H1 (cell line): Measurements from ENCODE around the gene SFXN4. TPM values are rescaled to one million over a fixed set of nuclear protein-coding genes. Genes with fewer than 3 reads are reported as not detected.

Experiments used
- CTCF ChIA-PET: fragments of 300-600 bp; sonication (Branson Sonifier 250); formaldehyde crosslinking; loops from one replicate; lab custom pipeline; 2021; ENCODE audit not compliant: partially characterized antibody; lab: Charles Lee
- POLR2A ChIA-PET: fragments of 300-600 bp; sonication (Branson Sonifier 250); formaldehyde crosslinking; loops from one replicate; lab custom pipeline; 2021; ENCODE audit warnings: inconsistent platforms; ENCODE audit not compliant: partially characterized antibody; lab: Charles Lee
- DNase-seq, 2 experiments: peaks; one replicate each; pipeline versions ENCODE4 v3.0.0 to v3.0.0-alpha.2; 2010 to 2022; ENCODE audit warnings: low spot score in 2 of 2, low read depth in 1 of 2, mixed read lengths in 1 of 2
- FAIRE-seq: peaks from 2 replicates; lab custom pipeline; 2011; peaks lifted over from hg19 to GRCh38; lab: Jason Lieb, UNC
- H2AFZ ChIP-seq: 2 replicates; pipeline ENCODE4 v1.8.1; 2012; ENCODE audit warnings: low read length, inconsistent platforms
- H2AK5ac ChIP-seq: 2 replicates; pipeline ENCODE4 v1.6.1; 2013; ENCODE audit warnings: low read depth, low read length
- H2BK120ac ChIP-seq: replicated peaks from 2 replicates; pipeline ENCODE3; 2013; ENCODE audit warnings: low read depth, low read length, inconsistent platforms
- H2BK12ac ChIP-seq: 2 replicates; pipeline ENCODE4 v1.6.1; 2013; ENCODE audit warnings: low read depth, low read length
- H2BK15ac ChIP-seq: 2 replicates; pipeline ENCODE4 v1.6.1; 2013; ENCODE audit warnings: low read length
- H2BK20ac ChIP-seq: 2 replicates; pipeline ENCODE4 v1.6.1; 2013; ENCODE audit warnings: low read length
- H2BK5ac ChIP-seq: 2 replicates; pipeline ENCODE4 v1.6.1; 2013; ENCODE audit warnings: low read depth, low read length
- H3K14ac ChIP-seq: 2 replicates; pipeline ENCODE4 v1.6.1; 2013; ENCODE audit warnings: inconsistent platforms; ENCODE audit not compliant: insufficient read length
- H3K18ac ChIP-seq: 2 replicates; pipeline ENCODE4 v1.6.1; 2013; ENCODE audit warnings: low read length; ENCODE audit errors: extremely low read depth
- H3K23ac ChIP-seq: 2 replicates; pipeline ENCODE4 v1.6.1; 2013; ENCODE audit warnings: inconsistent platforms; ENCODE audit not compliant: insufficient read length
- H3K23me2 ChIP-seq: 2 replicates; pipeline ENCODE4 v1.6.1; 2013; ENCODE audit warnings: low read depth, low read length
- H3K27ac ChIP-seq: 2 replicates; pipeline ENCODE4 v1.6.1; 2011; ENCODE audit warnings: low read depth, low read length, inconsistent platforms
- H3K27me3 ChIP-seq, 4 experiments: replicated peaks in 1 of 4; 1 replicate in 1 of 4; 2 replicates in 3 of 4; pipeline versions ENCODE4 v1.6.1 to v1.8.1; 2011 to 2013; ENCODE audit warnings: low read length in 3 of 4, mild to moderate bottlenecking in 3 of 4, inconsistent platforms in 2 of 4, mixed read lengths in 2 of 4, moderate library complexity in 1 of 4; ENCODE audit not compliant: control insufficient read depth in 3 of 4, insufficient read depth in 3 of 4; ENCODE audit errors: extremely low read depth in 1 of 4
- H3K36me3 ChIP-seq, 4 experiments: 2 replicates each; pipeline versions ENCODE4 v1.6.1 to v1.8.1; 2011 to 2013; ENCODE audit warnings: mild to moderate bottlenecking in 4 of 4, low read length in 3 of 4, moderate library complexity in 2 of 4, control low read depth in 1 of 4, inconsistent platforms in 1 of 4; ENCODE audit not compliant: insufficient read depth in 4 of 4, control insufficient read depth in 2 of 4
- H3K4ac ChIP-seq: replicated peaks from 2 replicates; pipeline ENCODE3; 2013; ENCODE audit warnings: low read length, low read depth, mixed read lengths, inconsistent platforms; ENCODE audit not compliant: insufficient read length
- H3K4me1 ChIP-seq, 4 experiments: replicated peaks in 1 of 4; 1 replicate in 1 of 4; 2 replicates in 3 of 4; pipeline versions ENCODE4 v1.6.1 to v1.8.1; 2011 to 2013; ENCODE audit warnings: low read length in 3 of 4, inconsistent platforms in 2 of 4, mixed read lengths in 1 of 4; ENCODE audit not compliant: insufficient read depth in 4 of 4, control insufficient read depth in 3 of 4
- H3K4me2 ChIP-seq, 2 experiments: 2 replicates each; pipeline versions ENCODE4 v1.6.1 to v1.8.1; 2011 to 2013; ENCODE audit warnings: low read depth in 2 of 2, low read length in 2 of 2, control low read depth in 1 of 2, inconsistent platforms in 1 of 2, mild to moderate bottlenecking in 1 of 2; ENCODE audit not compliant: insufficient read depth in 1 of 2
- H3K4me3 ChIP-seq, 4 experiments: fragments of 200-600, 300-600 bp in 1 of 4; sonication (generic), shearing (Covaris generic), sonication (Bioruptor Twin) in 1 of 4; 2 replicates each; pipeline versions ENCODE4 v1.5.1 to v1.8.1; 2011 to 2016; ENCODE audit warnings: low read length in 4 of 4, low read depth in 3 of 4, control low read depth in 2 of 4, inconsistent platforms in 2 of 4, mild to moderate bottlenecking in 2 of 4, mixed read lengths in 1 of 4, moderate library complexity in 1 of 4; ENCODE audit not compliant: insufficient read depth in 2 of 4; ENCODE audit errors: extremely low read depth in 1 of 4
- H3K56ac ChIP-seq: replicated peaks from 2 replicates; pipeline ENCODE3; 2013; ENCODE audit warnings: low read depth, mild to moderate bottlenecking, mixed read lengths, low read length, inconsistent platforms; ENCODE audit not compliant: insufficient read length
- H3K79me1 ChIP-seq: 2 replicates; pipeline ENCODE4 v1.6.1; 2013; ENCODE audit warnings: low read depth, low read length, control low read depth
- H3K79me2 ChIP-seq, 2 experiments: 2 replicates each; pipeline versions ENCODE4 v1.6.1 to v1.8.1; 2012 to 2013; ENCODE audit warnings: low read length in 2 of 2, mild to moderate bottlenecking in 2 of 2, inconsistent platforms in 1 of 2; ENCODE audit not compliant: insufficient read depth in 2 of 2, control insufficient read depth in 1 of 2
- H3K9ac ChIP-seq, 4 experiments: replicated peaks in 1 of 4; 1 replicate in 1 of 4; 2 replicates in 3 of 4; pipeline versions ENCODE4 v1.6.1 to v1.8.1; 2011 to 2013; ENCODE audit warnings: low read depth in 3 of 4, low read length in 3 of 4, control low read depth in 2 of 4, mild to moderate bottlenecking in 2 of 4, moderate library complexity in 2 of 4, inconsistent platforms in 1 of 4; ENCODE audit errors: extremely low read depth in 1 of 4
- H3K9me3 ChIP-seq, 2 experiments: 2 replicates each; pipeline versions ENCODE4 v1.6.1 to v1.8.1; 2012 to 2013; ENCODE audit warnings: mild to moderate bottlenecking in 2 of 2, moderate library complexity in 2 of 2, control low read depth in 1 of 2, inconsistent platforms in 1 of 2, low read depth in 1 of 2, low read length in 1 of 2, mixed read lengths in 1 of 2; ENCODE audit not compliant: insufficient read depth in 2 of 2
- H4K20me1 ChIP-seq, 2 experiments: replicated peaks in 1 of 2; 2 replicates each; pipeline versions ENCODE3 to v1.8.1; 2011 to 2013; ENCODE audit warnings: inconsistent platforms in 2 of 2, low read length in 2 of 2, mild to moderate bottlenecking in 1 of 2; ENCODE audit not compliant: insufficient read depth in 2 of 2, control insufficient read depth in 1 of 2
- H4K5ac ChIP-seq: 2 replicates; pipeline ENCODE4 v1.6.1; 2013; ENCODE audit warnings: low read length, low read depth, mixed read lengths, inconsistent platforms; ENCODE audit not compliant: insufficient read length
- H4K8ac ChIP-seq: 2 replicates; pipeline ENCODE4 v1.8.0; 2013; ENCODE audit warnings: mild to moderate bottlenecking, moderate library complexity, low read length, inconsistent platforms; ENCODE audit not compliant: insufficient read depth; ENCODE audit errors: extremely low read depth
- H4K91ac ChIP-seq: replicated peaks from 2 replicates; pipeline ENCODE3; 2013; ENCODE audit warnings: low read length, mixed read lengths, inconsistent platforms; ENCODE audit not compliant: insufficient read length
- RXRA ChIP-seq: IDR thresholded peaks from 2 replicates; pipeline ENCODE4 v1.6.1; 2011; ENCODE audit warnings: low read depth, mild to moderate bottlenecking, low read length, moderate library complexity; ENCODE audit not compliant: insufficient read depth
- YY1 ChIP-seq: IDR thresholded peaks from 2 replicates; pipeline ENCODE4 v1.6.1; 2011; ENCODE audit warnings: low read depth, mild to moderate bottlenecking, low read length
- WGBS, 2 experiments: shearing (Covaris generic) in 1 of 2; methylation state at CpG; one replicate each; pipeline versions ENCODE4 v1.1.6 to v1.1.7; 2013 to 2015; ENCODE audit warnings: low lambda C conversion rate in 2 of 2, mixed read lengths in 2 of 2, inconsistent platforms in 1 of 2, low coverage in 1 of 2, missing lambda C conversion rate in 1 of 2; ENCODE audit not compliant: insufficient replicate concordance in 2 of 2, insufficient coverage in 1 of 2, insufficient read length in 1 of 2; ENCODE audit errors: extremely low coverage in 1 of 2, missing lambda C conversion rate in 1 of 2; 5-methylcytosine and 5-hydroxymethylcytosine counted together
- polyA plus RNA-seq, 7 experiments: library from polyadenylated mRNA; depleted of rRNA in 3 of 7; stranded (reverse) in 5 of 7; unstranded in 2 of 7; fragments of >200 nt in 5 of 7; fragments of 200-250 nt in 2 of 7; gene quantifications; 1 replicate in 5 of 7; 2 replicates in 1 of 7; 4 replicates in 1 of 7; pipeline versions ENCODE4 v1.2.1 to v1.2.3, GENCODE V29; 2011 to 2013; ENCODE audit warnings: missing spikeins in 2 of 7, mixed read lengths in 2 of 7
- total RNA-seq: library from RNA; stranded (reverse); fragmentation: NEBNext Ultra II Directional; extraction: Animal tissue kit (Norgen Biotek cat#: 25700); gene quantifications from 2 replicates; pipeline ENCODE4 v1.2.1, GENCODE V29; 2021

SFXN4 gene
- total and polyA plus RNA-seq, 2 of the 8 experiments (the other 6 are each of a cell fraction or from before 2014, with no cell fraction given), result 15.4 to 21.6 TPM

DNA sequence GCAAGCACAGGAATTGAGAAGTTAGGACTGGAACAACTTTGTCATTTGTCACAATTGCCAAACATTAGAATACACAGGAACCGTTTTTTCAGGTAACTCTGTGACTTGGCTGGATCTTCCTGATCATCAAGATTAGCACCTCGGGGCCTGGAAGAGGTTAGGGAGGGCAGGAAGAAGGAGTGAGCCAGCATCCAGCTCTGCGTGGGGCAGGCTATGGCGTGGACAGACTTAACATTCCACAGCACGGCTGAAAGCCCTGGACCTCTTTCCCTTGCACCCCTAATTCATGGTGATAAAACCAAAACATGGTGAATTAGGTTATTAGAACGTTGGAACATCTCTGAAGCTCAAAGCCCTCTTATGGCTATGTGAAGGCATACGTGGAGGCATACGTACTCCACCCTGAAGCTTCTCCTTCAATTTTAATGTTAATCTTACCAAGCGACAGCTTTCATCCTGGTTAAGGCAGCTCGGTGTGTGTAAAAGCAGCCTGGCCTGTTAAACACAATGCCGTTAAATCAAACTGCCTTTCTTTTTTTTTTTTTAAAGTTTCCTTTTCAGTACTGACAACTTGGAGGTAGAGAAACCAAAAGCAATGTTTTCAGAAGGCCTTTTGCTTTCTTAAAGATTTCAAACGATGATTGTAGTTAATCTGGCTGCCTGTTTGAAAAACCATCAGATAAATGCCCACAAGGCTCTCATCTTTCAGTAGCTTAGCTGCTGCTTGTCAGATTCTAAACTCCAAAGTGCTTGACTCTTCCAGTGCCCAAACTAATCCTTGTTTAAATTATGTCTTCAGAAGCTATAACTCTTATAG is 46.3 kb upstream of the SFXN4 start:
- no peak overlapping the region for H3K23ac ChIP-seq
- TF ChIP-seq RXRA (no peak), YY1 (no peak)
- H3K79me1 ChIP-seq, result no peaks in the 10 kb centered on the region
- CTCF ChIA-PET, result interaction anchor here (0.7 to 3.2 kb wide), 12 partner anchors 10 to 234 kb away, joined by 3 to 19 read pairs (median 4); no protein-coding TSS in a partner anchor
- no peak overlapping the region for H3K18ac ChIP-seq
- FAIRE-seq, result no peak
- H2BK20ac ChIP-seq, result no peak overlapping the region
- H3K14ac ChIP-seq, result no peak overlapping the region
- POLR2A ChIA-PET, result no interaction called here
- H3K4ac ChIP-seq, result no peak overlapping the region
- no peaks in the 10 kb centered on the region for H3K36me3 ChIP-seq
- WGBS, 2 experiments, result 58% methylated on average over 12 of the region's 12 CpGs; no CpG with 5 or more reads in 1 of the 2 experiments
- no peak overlapping the region for H3K9ac ChIP-seq
- H2AK5ac ChIP-seq, result no peak overlapping the region
- no peak overlapping the region for H2BK5ac ChIP-seq
- H3K4me2 ChIP-seq, result no peak overlapping the region; a peak in 1 of 4 replicates
- H2BK15ac ChIP-seq, result no peak overlapping the region
- H2AFZ ChIP-seq, result no peak overlapping the region
- no peak overlapping the region for H3K56ac ChIP-seq
- DNase-seq, result no peak
- H3K4me1 ChIP-seq, result peaks cover 3 to 8% (median 6%) of the 10 kb centered on the region in 4 experiments
- no peak overlapping the region for H4K5ac ChIP-seq
- H4K20me1 ChIP-seq, result peaks cover 0 to 5% of the 10 kb centered on the region in 2 experiments
- H2BK12ac ChIP-seq, result no peak overlapping the region
- H3K27me3 ChIP-seq, result peaks cover 5 to 19% (median 14%) of the 10 kb centered on the region in 4 experiments
- no peaks in the 10 kb centered on the region for H3K9me3 ChIP-seq
- no peak overlapping the region for H4K91ac ChIP-seq
- no peak overlapping the region for H4K8ac ChIP-seq
- no peak overlapping the region for H3K4me3 ChIP-seq
- H3K27ac ChIP-seq, result no peak overlapping the region
- H2BK120ac ChIP-seq, result no peak overlapping the region
- H3K79me2 ChIP-seq, result no peaks in the 10 kb centered on the region
- H3K23me2 ChIP-seq, result peaks cover 7% of the 10 kb centered on the region
